ENCODE measurements around the gene MAN2B1. TPM values are rescaled to one million over a fixed set of nuclear protein-coding genes. Genes with fewer than 3 reads are reported as not detected.

The MAN2B1 gene
- total and polyA plus RNA-seq, 2 of the 8 experiments (the other 6 are each of a cell fraction or from before 2014, with no cell fraction given) = 55.3 to 76.3 TPM

DNA sequence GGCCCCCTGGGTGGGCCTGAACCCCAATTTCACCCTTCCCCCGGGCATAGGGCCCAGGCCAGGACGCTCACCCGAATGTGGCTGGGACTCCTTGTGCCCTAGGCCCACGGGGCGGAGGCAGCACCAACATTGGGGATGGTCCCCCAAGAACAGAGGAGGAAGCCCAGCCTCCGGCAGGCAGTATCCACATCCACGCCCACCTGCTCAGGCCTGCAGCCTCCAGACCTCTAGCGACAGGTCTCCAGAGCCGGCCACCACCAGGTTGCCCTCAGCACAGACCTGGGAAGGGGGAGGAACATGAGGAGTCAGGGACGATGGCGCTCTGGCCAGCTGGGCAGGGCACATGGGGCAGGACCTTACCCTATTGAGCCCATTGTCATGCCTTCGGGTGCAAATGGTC, 22.5 kb upstream of the MAN2B1 start:
- Histone ChIP-seq H4K91ac (replicated peaks; ENCODE audit: insufficient read length, low read length) (no peak overlapping the region), H3K23me2 (ENCODE audit: low read depth, low read length) (no peaks in the 10 kb centered on the region), H3K23ac (ENCODE audit: insufficient read length) (no peak overlapping the region), H3K9ac (replicated peaks in 1 of 4; ENCODE audit: extremely low read depth in 1 of 4, low read depth in 3 of 4, low read length in 3 of 4) (no peak overlapping the region), H2BK12ac (ENCODE audit: low read depth, low read length) (no peak overlapping the region), H2BK15ac (ENCODE audit: low read length) (no peak overlapping the region), H2AFZ (ENCODE audit: low read length) (no peak overlapping the region), H3K79me1 (ENCODE audit: low read depth, low read length) (no peaks in the 10 kb centered on the region), H3K4ac (replicated peaks; ENCODE audit: insufficient read length, low read depth, low read length) (no peak overlapping the region), H3K4me3 (ENCODE audit: extremely low read depth in 1 of 4, insufficient read depth in 2 of 4, low read depth in 3 of 4, low read length in 4 of 4) (no peak overlapping the region), H3K18ac (ENCODE audit: extremely low read depth, low read length) (no peak overlapping the region), H3K27ac (ENCODE audit: low read depth, low read length) (no peak overlapping the region), H3K4me2 (ENCODE audit: insufficient read depth in 1 of 2, low read depth in 2 of 2, low read length in 2 of 2) (no peak overlapping the region), H3K56ac (replicated peaks; ENCODE audit: insufficient read length, low read depth, low read length) (no peak overlapping the region), H3K9me3 (ENCODE audit: insufficient read depth in 2 of 2, low read depth in 1 of 2, low read length in 1 of 2) (no peaks in the 10 kb centered on the region), H2BK5ac (ENCODE audit: low read depth, low read length) (no peak overlapping the region), H2BK20ac (ENCODE audit: low read length) (no peak overlapping the region), H4K20me1 (replicated peaks in 1 of 2; ENCODE audit: control insufficient read depth in 1 of 2, insufficient read depth in 2 of 2, low read length in 2 of 2) (peaks cover 0 to 8% of the 10 kb centered on the region in 2 experiments), H3K79me2 (ENCODE audit: control insufficient read depth in 1 of 2, insufficient read depth in 2 of 2, low read length in 2 of 2) (no peaks in the 10 kb centered on the region), H3K36me3 (ENCODE audit: control insufficient read depth in 2 of 4, insufficient read depth in 4 of 4, low read length in 3 of 4) (no peaks in the 10 kb centered on the region), H2AK5ac (ENCODE audit: low read depth, low read length) (no peak overlapping the region), H3K27me3 (replicated peaks in 1 of 4; ENCODE audit: control insufficient read depth in 3 of 4, extremely low read depth in 1 of 4, insufficient read depth in 3 of 4, low read length in 3 of 4) (no peaks in the 10 kb centered on the region), H4K8ac (ENCODE audit: extremely low read depth, insufficient read depth, low read length) (peak overlapping the region; percentile 11; the same call in 1 of the 2 replicates), H2BK120ac (replicated peaks; ENCODE audit: low read depth, low read length) (no peak overlapping the region), H3K14ac (ENCODE audit: insufficient read length) (no peak overlapping the region), H3K4me1 (replicated peaks in 1 of 4; ENCODE audit: control insufficient read depth in 3 of 4, insufficient read depth in 4 of 4, low read length in 3 of 4) (no peaks in the 10 kb centered on the region), H4K5ac (ENCODE audit: insufficient read length, low read depth, low read length) (no peak overlapping the region)
- ChIA-PET POLR2A (ENCODE audit: partially characterized antibody) (interaction anchor here (1.4 to 9.2 kb wide), 2 partner anchors 10 to 69 kb away, joined by 3 to 93 read pairs; partner anchors contain the start of gene DHPS), CTCF (ENCODE audit: partially characterized antibody) (interaction anchor here (0.6 to 1.4 kb wide), 2 partner anchors 12 to 175 kb away, joined by 4 to 5 read pairs; no protein-coding TSS in a partner anchor)
- WGBS, 2 experiments (ENCODE audit: extremely low coverage in 1 of 2, insufficient coverage in 1 of 2, insufficient read length in 1 of 2, insufficient replicate concordance in 2 of 2, low coverage in 1 of 2, low lambda C conversion rate in 2 of 2, missing lambda C conversion rate in 1 of 2) = 88% methylated on average over 9 of the region's 12 CpGs; no CpG with 5 or more reads in 1 of the 2 experiments
- DNase-seq (ENCODE audit: low read depth in 1 of 2, low spot score in 2 of 2) (no peak), FAIRE-seq (no peak)
- no peak for TF ChIP-seq SP4 (IDR thresholded peaks at IDR 0.05; ENCODE audit: low read length)
- no peak for TF ChIP-seq SAP30 (IDR thresholded peaks at IDR 0.05; ENCODE audit: insufficient read depth, insufficient replicate concordance, low read length)
- TF ChIP-seq NRF1 (IDR thresholded peaks at IDR 0.05; ENCODE audit: low read depth, low read length) = no peak
- TF ChIP-seq, protein P1, sequence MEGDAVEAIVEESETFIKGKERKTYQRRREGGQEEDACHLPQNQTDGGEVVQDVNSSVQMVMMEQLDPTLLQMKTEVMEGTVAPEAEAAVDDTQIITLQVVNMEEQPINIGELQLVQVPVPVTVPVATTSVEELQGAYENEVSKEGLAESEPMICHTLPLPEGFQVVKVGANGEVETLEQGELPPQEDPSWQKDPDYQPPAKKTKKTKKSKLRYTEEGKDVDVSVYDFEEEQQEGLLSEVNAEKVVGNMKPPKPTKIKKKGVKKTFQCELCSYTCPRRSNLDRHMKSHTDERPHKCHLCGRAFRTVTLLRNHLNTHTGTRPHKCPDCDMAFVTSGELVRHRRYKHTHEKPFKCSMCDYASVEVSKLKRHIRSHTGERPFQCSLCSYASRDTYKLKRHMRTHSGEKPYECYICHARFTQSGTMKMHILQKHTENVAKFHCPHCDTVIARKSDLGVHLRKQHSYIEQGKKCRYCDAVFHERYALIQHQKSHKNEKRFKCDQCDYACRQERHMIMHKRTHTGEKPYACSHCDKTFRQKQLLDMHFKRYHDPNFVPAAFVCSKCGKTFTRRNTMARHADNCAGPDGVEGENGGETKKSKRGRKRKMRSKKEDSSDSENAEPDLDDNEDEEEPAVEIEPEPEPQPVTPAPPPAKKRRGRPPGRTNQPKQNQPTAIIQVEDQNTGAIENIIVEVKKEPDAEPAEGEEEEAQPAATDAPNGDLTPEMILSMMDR (IDR thresholded peaks at IDR 0.05; ENCODE audit: control extremely low read depth in 1 of 3, insufficient read depth in 1 of 3, low read depth in 1 of 3, low read length in 3 of 3) = no peak
- TF ChIP-seq TEAD4 (IDR thresholded peaks at IDR 0.05; ENCODE audit: low read depth, low read length) = no peak
- TF ChIP-seq POU5F1 (IDR thresholded peaks at IDR 0.05; ENCODE audit: low read depth, low read length) = no peak
- TF ChIP-seq SIN3A (conservative IDR thresholded peaks at IDR 0.05 in 1 of 2, IDR thresholded peaks at IDR 0.05 in 1 of 2; ENCODE audit: low read depth in 1 of 2, low read length in 2 of 2) = no peak
- no peak for TF ChIP-seq JUN (IDR thresholded peaks at IDR 0.05; ENCODE audit: low read depth, low read length)
- no peak for TF ChIP-seq TAF1 (IDR thresholded peaks at IDR 0.05; ENCODE audit: low read depth, low read length)
- TF ChIP-seq RNF2 (IDR thresholded peaks at IDR 0.05; ENCODE audit: borderline replicate concordance, low read depth, low read length, missing control alignments, poor library complexity, severe bottlenecking) = no peak
- no peak for TF ChIP-seq KDM1A (IDR thresholded peaks at IDR 0.05; ENCODE audit: borderline replicate concordance, low read length)
